ENCODE measurements around the gene NAALADL2.

GRCh38 chr3:175851541-175851940 is 992.4 kb downstream of the NAALADL2 start:
- TF ChIP-seq POLR2A (IDR thresholded peaks at IDR 0.05), result no peak
- TF ChIP-seq, protein P1, sequence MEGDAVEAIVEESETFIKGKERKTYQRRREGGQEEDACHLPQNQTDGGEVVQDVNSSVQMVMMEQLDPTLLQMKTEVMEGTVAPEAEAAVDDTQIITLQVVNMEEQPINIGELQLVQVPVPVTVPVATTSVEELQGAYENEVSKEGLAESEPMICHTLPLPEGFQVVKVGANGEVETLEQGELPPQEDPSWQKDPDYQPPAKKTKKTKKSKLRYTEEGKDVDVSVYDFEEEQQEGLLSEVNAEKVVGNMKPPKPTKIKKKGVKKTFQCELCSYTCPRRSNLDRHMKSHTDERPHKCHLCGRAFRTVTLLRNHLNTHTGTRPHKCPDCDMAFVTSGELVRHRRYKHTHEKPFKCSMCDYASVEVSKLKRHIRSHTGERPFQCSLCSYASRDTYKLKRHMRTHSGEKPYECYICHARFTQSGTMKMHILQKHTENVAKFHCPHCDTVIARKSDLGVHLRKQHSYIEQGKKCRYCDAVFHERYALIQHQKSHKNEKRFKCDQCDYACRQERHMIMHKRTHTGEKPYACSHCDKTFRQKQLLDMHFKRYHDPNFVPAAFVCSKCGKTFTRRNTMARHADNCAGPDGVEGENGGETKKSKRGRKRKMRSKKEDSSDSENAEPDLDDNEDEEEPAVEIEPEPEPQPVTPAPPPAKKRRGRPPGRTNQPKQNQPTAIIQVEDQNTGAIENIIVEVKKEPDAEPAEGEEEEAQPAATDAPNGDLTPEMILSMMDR (IDR thresholded peaks at IDR 0.05), result no peak
